ENCODE results near the gene LRRC4.

DNA sequence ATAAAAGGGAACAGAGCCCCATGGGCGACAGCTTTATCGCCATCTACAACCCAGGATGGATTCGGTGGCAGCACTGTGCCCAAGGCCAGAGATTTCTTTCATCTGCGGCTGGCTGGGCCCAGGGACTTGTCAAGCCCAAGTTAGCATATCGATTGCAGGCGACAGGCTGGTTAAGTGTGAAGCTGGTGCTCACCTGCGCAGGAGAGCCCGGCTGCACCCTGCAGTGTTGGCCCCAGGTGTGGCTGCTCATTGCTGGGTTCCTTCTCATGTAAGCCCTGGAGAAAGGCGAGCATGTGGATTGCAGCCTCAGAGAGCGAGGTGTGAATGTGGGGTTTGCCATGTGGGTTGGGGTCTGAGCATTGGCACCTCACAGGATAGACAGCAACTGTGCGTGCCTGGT is 40.6 kb upstream of the LRRC4 start:
- TF ChIP-seq FOXK2 (IDR thresholded peaks at IDR 0.05), result no peak
- no peak for TF ChIP-seq SUZ12 (IDR thresholded peaks at IDR 0.05)
- TF ChIP-seq LEF1 (IDR thresholded peaks at IDR 0.05; ENCODE audit: borderline replicate concordance), result no peak
